Activated CD8-positive, alpha-beta memory T cell treated with anti-CD3 and anti-CD28 coated beads for 4 hours (primary cell): ENCODE measurements around the gene TLX1.
A peak's percentile ranks its signal among the peaks of the same experiment; 100 is the strongest.

Source experiments
- DNase-seq, 2 donors: peaks; one replicate each; pipeline ENCODE4 v3.0.0-alpha.2; 2020; ENCODE audit warnings: low read depth in 2 of 2

Gene TLX1

DNA sequence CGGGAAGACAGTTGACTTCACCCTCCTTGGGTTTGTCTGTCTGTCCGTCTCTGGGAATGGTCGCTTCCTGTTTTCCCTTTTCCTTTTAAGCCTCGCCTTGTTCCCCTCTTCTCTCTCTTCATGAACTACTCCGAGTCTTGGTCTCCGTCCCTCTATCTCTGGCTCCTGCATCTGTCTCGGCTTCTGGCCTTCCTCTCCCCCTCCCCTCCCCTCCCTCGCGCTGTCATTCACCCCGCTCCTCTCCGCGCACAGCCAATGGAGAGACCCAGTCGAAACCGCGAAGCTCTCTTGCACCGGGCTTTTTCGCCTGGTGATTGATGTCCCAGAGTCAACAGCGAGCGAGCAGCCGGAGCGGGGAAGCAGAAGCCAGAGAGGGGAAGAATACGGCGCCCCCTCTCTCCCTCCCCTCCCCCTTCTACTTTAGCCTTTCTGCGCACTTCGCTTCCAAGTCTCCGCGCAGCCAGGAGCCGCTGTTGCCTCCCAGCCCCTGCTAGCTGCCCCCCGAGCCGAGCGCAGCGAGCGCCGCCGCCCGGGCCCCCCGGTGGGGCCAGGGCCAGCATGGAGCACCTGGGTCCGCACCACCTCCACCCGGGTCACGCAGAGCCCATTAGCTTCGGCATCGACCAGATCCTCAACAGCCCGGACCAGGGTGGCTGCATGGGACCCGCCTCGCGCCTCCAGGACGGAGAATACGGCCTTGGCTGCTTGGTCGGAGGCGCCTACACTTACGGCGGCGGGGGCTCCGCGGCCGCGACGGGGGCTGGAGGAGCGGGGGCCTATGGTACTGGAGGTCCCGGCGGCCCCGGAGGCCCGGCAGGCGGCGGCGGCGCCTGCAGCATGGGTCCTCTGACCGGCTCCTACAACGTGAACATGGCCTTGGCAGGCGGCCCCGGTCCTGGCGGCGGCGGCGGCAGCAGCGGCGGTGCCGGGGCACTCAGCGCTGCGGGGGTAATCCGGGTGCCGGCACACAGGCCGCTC is at the start of gene TLX1:
TLX1 (plus strand) TSS at position 317 of the 978 bp plus-strand sequence; CDS start at position 559, 242 bp downstream.
- DNase-seq: no peak

DNA sequence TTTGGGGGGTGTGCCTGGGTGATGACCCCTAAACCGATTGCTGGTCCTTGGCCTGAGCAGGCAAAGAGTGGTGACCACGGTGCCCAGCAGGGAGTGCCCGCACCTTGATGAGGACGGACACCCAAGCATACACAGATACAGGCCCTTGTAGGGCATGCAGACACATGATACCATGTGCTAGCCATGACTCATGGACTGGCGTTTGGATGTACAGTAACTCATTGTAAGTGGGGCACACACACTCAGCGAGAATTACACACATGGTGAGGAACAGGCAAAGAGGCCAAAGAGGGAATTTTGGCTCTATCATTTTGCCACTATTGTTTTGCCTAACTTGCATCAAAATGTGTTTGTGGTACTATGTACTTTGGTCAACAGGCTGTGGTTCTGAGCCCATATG is 45.3 kb upstream of the TLX1 start:
- DNase-seq: no peak

DNA sequence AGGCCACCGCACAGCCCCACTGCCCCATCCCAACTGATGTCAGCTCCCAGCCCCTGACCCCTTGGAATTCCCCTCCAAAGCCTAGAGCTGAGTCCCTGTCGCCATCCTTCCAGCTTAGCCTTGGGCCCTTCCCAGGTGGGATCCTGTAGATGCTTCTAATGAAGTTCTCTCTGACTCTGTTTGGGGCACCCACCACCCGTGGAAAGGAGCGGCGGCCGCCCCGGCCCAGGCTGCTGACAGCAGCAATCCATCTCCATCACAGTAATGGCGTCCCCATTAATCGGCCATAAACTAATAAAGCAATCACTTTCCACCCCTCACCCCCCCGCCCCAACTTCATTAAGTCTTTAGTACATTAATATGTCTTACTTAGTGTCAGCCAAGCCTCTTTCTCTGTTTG is 43.7 kb upstream of the TLX1 start:
- DNase-seq: no peak

DNA sequence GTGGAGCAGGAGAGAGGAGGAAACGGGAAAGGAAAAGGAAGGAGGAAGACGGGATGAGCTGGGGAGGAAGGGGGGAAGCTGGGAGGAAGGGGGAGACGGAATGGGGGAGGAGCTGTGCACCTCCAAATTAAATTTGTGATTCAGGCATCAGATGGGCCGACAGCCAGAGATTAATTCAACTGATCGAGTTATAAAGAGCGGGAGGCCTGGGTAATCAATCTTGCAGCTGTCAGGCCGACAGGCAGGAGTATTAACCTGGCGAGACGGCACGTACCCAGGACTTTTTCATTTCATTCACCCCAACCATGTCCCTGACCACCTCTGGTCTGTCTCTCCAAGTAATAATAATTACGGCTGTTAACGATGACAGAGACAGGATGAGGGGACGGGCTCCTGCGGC is 43.1 kb upstream of the TLX1 start:
- no peak for DNase-seq

DNA sequence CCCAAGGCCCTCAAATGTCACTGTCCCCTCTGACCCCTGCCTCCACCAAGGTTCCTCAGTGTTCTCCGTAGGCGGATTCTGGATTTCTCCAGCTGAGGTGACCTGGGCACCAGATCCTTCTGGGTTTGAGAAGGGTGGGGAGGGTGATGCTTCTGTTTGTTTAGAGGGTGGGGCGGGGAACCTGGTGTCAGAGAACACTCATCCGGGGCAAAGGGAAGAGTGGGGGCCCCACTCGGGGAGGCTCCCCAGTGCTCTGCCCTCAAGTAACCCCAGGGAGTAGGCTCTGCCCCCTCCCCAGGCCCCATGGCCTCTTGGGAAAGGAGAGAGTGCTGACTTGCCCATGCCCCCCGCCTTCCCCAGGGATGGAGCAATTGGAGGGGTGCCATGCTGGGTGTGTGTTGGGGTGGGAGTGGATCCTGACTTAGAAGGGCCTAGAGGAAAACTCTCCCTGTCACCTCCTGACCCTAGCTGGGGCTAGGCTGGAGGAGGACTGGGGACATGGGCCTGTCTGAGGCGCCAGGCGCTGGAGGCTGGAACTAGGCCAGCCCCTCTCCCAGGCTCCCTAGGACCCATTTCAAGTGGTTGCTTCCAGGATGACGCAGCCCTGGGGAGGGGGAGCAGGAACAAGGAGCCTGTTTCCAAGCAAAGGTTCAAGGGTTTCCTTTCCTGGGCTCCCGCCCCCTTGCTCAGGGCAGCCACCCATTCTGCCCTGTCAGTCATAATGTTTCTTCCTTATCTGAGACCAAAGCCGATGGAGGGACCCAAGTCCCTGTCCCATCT is 41.4 kb upstream of the TLX1 start:
- no peak for DNase-seq

DNA sequence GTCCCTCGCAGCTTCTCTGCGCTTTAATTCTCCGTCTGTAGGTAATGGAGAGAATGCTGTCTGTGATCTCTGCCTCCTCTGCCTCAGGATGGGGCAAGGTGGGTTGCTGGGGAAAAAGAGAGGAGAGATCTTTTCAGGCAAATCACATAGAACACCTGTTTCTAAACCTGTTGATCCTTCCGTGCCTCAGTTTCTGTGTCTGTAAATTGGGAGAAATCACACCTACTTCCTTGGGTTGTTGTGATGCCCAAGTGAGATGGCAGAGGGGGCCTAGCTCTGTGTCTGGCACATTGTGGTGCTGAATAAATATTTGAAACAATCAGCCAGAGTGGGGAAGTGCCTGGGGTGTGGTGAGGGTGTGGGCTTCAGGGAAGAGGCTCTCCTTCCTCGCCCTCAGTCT is 40.5 kb upstream of the TLX1 start:
- no peak for DNase-seq

DNA sequence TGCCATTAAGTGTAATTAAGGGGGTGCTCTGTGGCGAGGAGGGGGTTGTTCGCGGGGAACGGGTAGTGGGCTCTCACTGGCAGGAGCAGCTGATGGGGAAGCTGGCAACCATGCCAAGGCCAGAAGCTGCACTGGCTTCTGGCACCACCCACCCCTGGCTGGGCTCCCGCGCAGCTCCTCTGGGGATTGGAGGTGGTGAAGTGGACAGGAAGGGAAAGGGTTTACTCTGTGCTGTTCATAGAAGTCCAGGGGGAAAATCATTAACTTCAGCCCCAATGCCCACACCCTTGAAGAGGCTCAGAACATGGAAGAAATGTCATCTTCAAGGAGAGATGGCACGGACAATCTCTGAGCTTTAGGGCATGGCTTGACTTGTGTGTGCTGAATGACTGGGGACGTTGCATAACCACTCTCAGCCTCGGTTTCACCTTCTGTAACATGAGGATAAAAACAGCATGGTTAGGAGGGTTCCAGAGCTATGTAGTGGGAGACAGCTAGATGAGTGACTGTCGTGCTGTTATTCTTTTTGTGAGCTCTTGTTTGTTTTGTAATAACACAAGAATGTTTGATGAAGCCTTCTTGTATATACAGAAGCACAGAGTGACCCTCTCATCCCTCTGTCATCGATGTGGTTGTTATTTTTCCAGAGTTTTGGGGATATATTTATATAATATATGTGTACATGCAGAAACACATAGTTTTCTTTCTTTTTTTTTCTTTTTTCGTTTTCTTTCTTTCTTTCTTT is 39.4 kb upstream of the TLX1 start:
- no peak for DNase-seq

DNA sequence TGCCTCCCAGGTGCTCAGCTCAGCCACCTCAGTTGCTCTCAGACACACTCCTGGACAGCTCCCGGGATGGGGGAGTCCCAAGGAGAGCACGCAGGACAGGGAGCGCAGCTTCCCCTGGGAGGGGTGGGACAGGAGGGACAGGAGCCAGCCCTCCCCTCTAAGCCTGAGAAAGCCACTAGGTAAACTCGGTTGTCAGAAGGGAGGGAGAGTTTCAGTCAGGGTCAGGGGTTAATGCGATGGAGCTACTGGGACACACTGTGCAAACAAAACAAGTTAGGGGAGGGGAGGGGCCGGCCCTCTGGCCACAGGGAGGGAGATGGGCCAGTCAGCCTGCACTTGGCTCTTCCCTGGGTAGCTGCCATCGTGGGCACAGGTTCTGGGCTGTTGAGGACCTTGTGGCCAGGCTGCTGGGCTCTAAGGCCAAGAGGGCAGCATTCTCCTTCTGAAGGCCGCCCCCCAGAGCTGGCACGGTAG is 38.2 kb upstream of the TLX1 start:
- DNase-seq: no peak

DNA sequence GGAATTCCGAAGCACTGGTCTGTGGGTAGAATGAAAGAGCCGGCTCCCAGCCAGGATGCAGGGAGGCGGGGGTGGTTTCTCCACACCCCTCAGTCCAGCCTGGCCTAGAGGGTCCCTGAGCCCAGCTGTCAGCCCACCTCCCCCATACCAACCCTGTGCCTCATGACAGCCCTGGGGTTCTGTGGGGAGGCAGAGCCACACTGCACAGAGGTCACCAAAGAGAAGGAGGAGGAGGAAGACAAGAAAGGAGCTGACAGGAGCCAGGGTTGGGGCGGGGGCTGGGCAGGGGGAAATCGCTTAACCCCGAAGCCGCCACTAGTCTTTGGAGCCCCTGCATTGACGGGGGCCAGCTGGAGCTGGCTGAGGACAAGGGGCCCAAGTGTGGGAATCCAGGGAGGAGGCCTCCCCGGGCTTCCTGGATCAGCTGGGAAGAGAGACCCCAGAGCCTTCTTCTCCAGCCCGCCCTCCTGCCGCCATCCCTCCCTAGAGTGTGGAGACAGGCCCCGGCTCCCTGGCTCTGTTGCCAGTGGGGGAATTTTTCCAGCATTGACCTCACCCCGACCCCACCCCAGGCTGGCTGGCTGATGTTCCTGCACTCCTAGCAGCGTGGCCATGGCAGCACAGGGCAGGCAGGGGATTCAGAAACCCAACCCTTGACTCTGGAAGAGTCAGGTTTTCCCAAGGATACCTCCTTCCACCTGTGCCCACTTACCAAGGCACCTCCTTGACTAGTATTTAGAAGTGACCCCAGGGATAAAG is 36.8 kb upstream of the TLX1 start:
- DNase-seq: no peak

DNA sequence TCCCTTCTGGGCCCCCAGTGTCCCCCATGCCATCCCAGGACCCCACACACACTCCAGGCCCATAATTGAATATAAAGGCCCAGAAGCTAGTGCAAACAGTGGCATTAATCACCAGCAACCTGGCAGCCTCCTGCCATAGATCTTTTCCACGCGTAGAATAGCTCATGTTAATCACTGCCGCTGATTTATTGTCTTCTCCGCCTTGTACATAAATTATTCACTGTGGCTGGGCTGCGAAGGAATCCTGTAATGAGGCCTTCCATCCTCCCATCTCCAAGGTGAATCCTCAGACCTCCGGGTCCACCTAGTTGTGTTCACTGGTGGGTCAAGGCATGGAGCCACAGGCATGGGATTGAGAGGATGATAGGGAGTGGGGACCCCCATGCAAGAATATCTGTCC is 36.1 kb upstream of the TLX1 start:
- DNase-seq: no peak

DNA sequence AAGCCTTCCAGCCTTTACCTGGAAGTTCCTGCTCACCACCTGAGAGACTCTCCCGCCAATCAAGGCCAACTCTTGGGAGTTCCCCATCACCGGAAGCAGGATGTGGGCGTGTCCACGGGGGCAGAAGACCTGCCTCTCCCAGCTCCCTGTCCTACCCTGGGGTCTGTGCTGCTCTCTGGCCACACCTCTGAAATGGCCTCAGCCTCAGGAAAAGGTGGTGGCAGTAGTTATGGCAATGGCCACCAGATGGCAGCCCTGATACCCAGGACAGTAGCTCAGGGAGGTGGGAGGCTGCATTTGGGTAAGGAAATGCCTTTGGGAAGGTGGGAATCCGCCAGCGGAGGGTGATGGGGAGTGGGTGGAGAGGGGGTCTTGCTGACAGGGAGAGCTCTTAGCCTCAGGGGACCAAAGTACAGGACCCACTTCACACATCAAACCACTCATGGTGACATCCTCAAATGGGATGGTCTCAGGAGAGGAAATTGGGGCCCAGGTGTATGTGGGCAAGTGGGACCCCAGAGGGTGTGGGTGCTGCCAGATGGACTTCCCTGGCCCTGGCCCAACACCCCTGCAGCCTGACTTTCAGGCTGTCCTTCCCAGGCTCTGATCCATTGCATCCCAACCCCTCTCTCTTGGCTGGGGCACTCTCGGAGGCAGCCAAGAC is 35.4 kb upstream of the TLX1 start:
- peak; percentile 27 to 35 for DNase-seq

DNA sequence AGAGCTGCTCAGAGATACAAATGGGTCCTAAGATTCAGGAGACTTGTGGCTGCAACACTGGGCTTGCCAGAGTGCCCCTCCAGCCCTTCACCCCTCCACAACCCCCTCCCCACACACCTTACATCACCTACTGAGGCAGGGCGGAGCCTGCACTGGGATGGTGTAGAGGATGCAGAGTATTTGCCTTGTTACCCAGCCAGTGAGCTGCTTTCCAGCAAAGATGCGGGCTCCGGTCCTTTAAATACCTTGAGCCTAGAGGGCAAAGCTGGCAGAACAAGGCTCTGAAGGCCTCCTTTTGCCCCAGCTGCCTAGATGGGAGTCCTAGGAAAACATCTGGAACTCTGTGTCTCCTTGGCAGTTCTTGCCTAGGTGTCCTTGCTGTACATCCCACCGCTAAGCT is 34.7 kb upstream of the TLX1 start:
- no peak for DNase-seq

DNA sequence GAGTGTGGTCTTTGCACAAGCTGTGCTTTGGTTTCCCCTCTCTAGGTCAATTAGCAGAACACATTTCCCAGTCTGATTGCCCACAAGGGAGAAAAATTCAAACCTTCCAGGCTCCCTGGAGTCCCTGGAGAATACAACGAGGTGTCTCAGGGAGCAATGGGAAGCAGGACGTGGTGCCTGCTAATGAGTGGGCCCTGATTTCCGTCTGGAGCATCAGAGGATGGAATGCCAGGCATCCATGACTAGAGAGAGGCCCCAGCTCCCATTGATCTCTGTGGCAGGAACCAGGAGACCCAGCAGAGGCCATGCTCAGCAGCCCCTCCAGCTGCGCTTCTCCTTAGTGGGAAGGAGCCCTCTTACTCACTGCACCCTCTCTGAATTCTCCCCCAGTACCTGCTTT is 33.2 kb upstream of the TLX1 start:
- DNase-seq: no peak

DNA sequence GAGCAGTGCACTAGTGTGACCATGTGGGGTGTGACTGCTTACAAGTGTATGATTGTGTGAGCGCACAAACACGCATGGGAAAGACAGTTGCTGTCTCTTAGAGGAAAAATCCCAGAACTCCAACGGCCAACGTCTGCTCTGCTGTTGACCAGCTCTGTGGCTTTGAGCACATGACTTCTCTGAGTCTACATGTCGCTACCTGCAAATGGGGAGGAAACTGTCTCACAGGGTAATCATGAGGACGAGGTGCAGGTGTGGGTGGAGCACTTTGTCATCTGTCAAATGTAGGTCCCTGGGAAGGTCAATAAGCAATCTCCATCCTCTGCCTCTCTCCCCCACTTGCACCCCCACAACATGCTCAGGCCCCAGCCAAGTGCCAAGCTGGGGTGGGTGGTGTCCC is 31.2 kb upstream of the TLX1 start:
- DNase-seq: no peak

DNA sequence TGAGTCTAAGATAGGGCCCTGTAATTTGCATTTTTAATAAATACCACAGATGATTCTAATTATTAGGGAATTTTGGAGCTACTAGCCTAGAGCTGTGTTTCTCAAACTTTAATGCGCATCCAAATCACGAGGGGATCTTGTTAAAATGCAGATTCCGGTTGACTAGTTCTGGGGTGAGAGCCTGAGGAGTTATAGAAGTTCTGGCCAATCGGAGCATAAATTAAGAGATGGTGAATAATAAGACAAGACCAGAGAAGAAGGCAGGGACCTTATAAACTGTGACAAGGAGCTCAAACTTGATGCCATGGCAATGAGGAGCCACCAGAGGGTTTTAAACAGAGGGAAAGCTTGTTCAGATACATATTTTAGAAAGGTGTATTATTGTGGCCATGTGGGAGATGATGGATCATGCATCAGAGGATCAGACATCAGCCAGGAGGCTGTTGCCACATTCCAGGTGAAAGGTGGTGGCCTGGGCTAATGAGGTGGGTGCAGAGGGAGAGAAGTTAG is 29.7 kb upstream of the TLX1 start:
- no peak for DNase-seq

DNA sequence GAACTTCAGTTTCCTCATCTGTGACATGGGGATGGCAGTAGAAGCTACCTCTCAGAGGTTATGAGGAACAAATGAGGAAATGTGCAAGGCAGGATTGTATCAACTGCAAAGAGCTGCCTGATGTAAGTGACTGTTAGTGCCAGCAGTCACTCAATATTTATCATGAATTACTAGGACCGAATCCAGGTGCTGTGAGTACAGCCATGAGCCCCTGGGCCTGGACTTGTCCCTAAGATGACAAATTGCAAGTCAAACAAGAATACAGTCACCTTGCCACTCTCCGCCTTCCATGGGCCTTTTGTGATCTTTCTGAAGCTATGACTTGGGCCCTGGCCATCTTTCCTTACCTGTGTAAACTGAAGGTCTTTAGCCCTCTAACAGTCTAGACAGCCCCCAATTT is 27.7 kb upstream of the TLX1 start:
- DNase-seq: no peak

DNA sequence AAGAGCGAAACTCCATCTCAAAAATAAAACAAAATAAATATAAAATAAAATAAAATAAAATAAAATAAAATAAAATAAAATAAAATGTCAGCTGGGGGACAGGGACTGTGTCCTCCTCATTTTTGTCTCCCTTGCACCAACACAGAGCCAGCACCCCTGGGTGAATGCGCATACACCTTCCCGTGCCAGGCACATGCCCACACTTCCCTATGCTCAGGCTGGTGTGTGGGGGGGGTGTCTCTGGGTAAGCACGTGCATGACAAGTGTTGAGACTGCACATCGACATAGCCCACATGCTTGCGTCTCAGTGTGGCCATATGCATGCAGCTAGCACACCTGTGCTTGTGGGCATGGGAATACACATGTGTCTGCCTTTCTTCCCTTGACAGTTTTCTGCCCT is 24.7 kb upstream of the TLX1 start:
- DNase-seq: no peak

DNA sequence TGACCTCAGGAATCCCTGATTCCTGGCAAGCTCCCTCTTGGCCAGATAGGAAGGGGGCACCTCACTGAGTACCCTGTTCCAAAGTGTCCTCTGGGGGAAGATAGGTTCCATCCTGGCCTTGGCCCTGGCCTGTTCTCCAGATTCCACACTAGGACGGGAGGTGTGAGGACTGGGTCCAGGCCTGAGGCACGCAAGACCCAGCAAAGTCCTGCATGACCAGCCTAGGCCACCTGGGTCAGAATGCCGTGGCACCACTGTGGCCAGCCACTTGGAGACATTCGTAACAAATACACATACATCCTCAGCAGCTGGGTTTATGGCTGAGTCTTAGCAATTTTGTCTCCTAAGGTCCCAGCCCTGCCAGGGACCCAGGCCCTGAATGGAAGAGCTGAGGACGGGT is 23.3 kb upstream of the TLX1 start:
- no peak for DNase-seq

DNA sequence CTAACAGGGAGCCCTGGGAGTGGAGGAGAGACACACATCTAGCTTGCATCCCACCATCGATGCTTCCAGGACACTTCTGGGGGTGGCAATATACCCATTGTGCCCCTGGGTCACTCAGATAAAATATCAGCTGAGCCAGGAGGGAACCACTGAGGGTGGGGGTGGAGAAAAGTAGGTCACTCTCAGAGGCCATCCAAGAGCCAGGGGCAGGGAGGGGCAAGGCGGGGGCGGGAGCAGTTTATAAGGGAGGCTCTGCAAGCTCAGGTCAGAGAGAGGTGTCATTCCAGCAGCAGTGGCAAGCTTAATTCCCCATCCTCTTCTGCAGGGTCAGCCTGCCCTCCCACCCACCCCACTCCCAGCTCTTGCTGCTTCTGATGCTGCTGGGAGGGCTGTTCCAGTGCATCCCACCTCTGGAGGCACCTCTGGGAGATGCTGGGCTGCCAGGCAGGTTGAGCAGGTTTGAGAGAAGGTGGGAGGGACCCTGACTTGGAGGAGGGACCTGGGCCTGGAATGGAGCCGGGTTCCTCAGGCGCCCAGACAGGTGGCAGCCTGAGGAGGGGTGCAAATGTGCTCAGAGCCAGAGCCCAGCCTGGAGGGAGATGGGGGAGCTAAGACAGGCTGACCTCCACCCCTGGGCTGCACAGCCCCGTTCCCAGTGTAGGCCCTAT is 20.1 kb upstream of the TLX1 start:
- no peak for DNase-seq

DNA sequence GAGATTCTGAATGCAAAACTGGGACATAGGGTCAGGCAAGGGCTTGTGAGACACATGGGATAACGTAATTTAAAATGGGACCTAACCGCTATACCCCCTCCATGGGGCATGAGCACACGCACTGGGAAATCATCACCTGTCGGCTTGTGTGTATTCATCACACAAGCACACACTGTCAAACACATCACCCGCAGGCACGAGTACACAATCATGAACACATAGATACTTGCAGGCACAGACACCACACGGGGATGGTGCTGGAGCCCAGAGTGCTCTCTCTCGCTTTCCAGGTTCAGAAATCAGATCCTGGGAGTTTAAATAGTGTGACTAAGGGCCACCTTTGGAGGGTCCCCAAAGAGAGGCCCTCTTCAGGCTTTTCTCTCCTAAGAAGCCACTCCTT is 19.6 kb upstream of the TLX1 start:
- no peak for DNase-seq
